IPS-11a (cell line): Measurements from ENCODE around the gene DIPK1A.

Experiments used
- H3K4me3 ChIP-seq: one replicate; pipeline ENCODE4 v1.5.1; 2013; ENCODE audit warnings: low read depth, low read length, control low read depth

The DIPK1A gene

DNA sequence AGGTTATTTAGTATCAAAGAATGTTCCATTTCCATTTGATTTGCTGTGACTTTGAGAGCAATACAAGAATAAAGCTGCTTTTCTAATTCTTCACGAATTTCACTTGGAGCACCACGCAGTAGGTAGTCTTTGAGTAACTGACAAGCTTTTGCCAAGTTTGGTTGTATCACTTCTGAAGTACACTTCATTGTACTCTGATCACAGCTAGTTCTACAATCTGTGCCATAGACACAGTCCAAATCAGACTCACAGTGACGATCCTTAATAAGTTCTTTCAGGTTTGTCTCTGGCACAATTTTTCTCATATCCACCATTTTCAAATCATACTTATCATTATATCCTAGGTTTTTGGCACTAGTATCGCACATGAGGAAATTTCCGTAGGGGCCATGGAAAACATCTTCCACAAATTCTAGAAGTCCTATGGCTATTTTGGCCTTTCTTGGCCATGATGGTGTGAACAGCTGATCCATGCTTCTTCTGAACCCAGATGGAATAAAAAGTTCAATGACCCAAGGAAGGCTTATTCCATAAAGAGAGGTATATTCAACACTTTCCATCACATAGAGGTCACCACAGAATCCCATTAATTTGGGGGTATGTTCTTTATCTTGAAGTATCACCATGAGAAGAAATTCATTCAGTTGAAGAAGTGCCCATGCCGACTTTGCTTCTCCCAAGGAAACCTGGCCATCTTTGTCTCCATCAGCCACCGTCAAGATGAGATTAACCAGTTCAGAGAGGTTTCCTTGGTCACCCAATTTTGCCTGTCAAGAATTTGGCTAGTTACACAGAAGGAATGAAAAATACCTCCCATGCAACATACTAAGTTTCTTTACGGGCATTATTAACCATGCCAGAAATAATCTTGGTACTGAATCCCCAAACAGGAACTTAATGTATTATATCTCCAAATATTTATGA, 117.6 kb downstream of the DIPK1A start:
- no peak overlapping the region for H3K4me3 ChIP-seq

DNA sequence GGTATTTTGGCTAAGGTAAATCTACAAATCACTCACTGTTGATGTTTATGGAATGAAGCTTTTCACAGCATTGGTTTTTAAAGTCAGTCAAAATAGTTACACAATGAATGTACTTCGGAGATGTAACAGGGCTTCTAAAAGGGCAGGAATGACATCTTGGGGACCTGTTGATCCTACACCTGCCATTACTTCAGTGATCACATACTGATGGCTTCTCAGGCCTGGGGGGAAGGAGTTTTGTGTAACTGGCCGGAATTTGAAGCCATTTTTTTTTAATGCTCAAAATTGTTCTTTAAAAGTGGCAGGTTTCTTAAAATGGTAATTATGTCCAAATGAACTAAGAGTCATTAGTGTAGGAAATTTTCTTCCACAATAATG, 118.2 kb downstream of the DIPK1A start:
- no peak overlapping the region for H3K4me3 ChIP-seq

DNA sequence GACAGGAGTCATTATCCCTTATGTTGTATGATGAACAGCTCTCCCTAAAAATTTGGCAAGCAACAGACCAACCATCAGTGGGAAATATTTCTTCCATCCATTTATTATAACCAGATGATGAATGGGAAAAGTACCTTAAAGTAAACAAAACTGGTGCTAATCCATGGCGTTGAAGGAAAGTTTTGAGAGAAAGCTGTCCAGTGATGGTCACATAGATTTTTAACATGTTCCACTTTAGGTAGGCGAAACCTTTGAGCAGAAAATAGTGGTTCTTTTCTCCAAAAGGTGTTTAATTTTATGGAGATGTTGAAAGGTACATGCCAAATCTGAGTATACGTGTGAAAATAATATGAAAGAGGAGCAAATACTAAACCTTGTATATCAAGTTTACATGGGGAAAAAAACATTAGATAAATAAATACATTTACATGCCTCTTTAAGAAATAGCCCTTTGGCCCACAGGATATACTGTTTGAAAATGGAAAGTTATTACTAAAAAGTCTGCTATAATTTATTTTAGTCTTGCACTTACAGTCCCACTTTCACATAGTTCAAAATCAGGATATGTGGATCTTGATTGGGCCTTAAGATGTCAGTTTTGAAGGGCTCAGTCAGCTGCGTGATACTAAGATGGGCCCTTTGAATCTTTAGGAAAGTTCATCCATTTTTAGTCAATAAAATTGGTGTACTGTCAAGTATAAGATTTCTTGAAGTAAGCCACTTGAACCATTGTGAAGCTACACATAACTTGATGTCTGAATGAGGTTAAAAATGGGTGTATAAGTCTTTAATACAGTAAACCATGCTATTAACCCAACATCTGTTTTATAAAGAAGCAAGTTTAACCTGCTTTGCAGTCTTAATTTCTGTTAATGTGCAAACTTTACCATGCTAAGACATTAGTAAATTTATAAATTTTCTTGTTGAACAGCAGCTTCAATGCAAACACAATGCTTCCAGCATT, 118.9 kb downstream of the DIPK1A start:
- H3K4me3 ChIP-seq, result no peak overlapping the region

DNA sequence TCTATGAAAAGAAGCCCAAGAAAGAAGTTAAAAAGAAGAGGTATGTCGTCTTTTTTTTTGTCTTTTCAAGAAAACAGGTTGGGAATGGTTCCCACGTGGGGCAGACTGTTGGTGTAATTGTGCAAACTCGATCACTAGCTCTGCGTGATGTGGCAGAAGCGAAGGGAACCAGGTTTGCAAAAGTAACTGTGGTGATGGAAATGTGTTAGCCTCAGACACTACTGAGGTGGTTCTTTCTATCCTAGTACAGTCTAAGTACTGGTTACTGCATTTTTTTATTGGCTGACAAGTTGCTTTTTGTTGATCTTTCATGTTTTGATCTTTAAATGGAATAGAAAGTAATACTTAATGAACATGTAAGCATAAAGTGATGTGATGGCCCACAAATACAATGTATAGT, 120.7 kb downstream of the DIPK1A start:
- no peak overlapping the region for H3K4me3 ChIP-seq

DNA sequence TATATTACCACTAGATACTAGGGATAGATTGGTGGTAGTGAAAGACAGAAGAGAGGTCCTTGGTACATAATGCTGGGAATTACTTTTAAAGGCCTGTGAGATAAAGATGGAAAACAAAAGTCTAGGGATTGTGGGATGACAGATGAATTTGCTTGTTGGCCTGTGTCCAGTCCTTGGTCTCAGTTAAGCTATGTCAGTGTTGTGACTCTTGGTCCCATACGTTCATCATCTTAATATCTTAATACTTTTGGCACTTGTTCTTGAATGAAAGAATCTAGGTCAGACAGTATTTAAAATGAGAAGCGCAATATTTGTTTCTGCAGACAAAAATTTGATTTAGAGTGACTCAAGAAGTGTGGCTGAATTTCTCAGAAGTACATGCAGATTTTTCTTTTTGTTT, 121.8 kb downstream of the DIPK1A start:
- H3K4me3 ChIP-seq, result no peak overlapping the region

DNA sequence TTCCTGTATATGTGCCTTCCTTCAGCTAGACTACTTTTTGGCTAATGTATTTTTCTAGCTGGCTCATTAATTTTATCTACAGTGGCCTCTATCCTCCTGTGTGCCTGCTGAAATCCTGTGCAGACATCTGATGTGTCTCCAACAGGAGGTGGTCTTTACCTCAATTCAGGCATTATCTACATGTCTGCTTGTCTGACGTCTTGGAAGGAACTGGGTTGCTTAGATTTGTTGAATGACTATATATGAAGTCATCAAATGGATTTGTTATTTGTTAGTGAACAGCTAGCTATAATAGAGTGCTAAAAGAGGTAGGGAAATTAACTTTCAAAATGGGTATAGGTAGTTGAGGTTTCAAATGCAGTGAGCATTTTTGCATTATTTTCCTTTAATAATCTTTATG, 122.7 kb downstream of the DIPK1A start:
- no peak overlapping the region for H3K4me3 ChIP-seq

DNA sequence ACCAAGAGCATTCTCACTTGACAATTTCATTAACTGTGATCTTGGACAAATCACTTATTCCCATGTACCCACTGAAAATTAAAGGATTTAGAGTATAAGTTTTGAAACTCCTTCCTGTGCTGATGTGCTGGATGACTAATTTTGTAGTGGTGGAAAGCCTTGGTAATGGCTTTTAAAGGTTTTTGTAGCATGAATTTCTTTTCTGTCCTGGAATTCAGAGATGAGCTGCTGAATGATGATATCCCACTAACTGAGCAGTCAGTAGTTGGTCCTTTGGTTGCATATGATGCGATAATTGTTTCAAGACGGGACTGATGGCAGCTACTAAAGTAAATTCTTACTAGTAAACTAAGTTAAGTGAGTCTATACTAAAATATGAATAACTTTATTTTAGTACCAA, 124.2 kb downstream of the DIPK1A start:
- H3K4me3 ChIP-seq, result no peak overlapping the region

DNA sequence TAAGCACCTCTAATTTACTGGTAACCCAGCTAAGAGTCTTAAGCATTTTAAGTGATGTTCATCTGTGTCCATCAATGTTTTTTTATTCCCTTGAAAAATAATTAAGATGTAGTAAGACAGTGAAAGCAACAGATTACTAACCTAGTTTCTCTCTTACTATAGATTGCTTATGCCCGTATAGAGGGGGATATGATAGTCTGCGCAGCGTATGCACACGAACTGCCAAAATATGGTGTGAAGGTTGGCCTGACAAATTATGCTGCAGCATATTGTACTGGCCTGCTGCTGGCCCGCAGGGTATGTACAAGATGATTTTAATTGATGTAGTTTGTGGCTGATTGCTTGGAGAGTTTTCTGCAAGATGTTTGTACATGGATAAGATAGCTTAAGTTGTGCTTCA, 126.6 kb downstream of the DIPK1A start:
- H3K4me3 ChIP-seq, result no peak overlapping the region

DNA sequence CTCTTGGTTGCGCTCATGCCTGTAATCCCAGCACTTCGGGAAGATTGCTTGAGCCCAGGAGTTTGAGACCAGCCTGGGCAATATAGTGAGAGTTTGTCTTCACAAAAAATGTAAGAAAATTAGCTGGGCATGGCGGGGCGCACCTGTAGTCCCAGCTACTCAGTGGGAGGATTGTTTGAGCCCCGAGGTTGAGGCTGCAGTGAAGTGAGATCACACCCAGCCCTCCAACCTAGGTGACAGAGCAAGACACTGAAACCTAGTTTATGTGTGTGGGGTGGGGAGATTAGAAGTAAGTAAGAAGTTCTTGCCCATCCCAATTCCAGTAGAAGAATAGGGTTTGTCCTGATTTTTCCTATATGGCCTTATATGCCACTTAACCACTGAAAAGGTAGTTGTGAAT, 127.4 kb downstream of the DIPK1A start:
- peak overlapping the region; percentile 6 for H3K4me3 ChIP-seq

DNA sequence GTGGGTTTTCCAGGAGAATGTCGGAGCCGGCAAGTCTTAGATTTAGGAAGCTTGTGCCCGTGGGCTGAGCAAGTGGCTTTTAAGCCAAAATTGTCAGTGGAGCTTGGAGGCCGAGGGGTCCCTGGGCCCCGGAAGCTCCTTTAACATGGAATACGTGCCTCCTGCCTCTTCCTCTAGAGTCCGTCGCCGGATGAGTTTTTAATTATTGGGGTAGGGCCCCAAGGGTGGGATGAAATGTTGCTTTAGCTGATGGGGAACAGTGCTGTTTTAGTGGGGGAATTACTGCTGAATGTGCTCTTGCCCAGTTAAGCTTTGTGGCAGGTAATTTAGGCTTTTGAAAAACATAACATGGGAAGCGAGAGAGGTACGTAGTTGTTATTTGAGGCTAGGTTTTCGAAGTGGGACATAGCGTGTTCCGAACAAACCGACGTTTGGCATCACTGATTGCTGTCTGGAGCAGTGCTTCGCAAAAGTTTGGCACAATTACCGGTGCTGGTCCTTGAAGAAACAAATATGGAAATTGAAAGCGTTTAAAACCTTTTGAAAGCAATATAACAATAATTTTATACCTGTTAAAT, 128.6 kb downstream of the DIPK1A start:
- peak overlapping the region; percentile 100 for H3K4me3 ChIP-seq

DNA sequence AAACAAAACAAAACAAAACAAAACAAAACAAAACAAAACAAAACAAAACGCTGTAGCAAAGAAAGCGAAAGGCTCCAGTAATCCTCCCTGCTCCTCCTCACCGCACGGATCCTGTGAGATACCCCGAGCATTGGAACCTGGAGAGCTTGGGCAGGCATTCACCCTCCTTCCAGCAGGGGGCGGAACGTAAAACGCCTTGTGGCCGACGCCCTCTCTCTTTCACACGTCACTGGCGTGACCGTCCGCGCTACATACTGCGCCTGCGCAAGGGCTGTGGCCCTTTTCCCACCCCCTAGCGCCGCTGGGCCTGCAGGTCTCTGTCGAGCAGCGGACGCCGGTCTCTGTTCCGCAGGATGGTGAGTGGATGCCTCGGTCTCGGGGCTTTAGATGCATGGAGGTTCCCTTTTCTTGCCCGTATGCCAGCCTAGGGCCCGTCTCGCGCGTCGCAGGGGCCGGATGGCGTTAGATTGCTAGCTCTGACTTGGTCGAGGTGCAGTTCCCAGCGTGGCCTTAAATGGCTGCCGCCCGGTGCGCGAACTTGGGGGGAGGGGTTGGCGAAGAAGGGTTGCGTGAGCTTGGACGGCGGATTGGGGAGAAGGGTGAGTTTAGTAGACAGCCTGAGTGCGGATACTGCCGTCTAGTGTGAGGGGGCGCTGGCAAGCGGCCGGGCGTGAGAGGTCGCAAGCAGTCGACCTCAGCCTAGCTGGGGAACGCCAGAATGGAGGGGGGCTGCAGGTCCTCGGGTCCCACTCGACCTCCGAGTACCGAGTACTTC, 129.3 kb downstream of the DIPK1A start, which contains the start of gene RPL5:
Gene RPL5, plus strand, starts transcription at position 279 of the 775 bp plus-strand sequence. Its CDS starts 75 bp downstream, at position 354.
- peak within 1 kb of the TSS; percentile 100 for H3K4me3 ChIP-seq

DNA sequence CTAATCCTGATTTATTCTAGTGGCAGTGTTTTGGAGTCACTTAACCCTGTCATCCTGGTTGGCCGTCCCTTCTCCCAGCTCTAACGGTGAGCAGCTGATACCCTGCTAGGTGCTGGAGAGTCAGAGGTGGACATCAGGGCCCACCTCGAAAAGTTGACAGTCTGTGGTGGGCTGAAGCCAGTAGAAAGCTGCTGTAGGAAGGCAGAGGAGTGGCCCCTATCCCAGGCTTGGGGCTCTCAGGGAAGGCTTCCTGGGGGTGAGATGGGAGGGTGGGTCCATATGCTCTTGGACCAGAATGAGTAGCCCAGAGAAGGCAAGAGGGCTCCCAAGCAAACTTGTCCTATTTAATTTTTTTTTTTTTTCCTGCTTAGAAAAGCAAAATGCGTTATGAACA, 129.9 kb downstream of the DIPK1A start:
- no peak overlapping the region for H3K4me3 ChIP-seq

DNA sequence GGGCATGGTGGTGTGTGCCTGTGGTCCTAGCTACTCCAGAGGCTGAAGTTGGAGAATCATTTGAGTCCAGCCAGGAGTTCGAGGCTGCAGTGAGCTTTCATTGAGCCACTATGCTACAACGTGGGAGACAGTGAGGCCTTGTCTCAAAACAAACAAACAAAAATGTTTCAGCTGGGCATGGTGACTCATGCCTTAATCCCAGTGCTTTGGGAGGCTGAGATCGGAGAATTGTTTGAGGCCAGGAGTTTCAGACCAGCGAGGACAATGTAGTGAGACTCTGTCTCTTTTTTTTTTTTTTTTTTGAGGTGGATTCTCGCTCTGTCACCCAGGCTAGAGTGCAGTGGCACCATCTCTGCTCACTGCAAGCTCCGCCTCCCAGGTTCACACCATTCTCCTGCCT, 134.5 kb downstream of the DIPK1A start:
- no peak overlapping the region for H3K4me3 ChIP-seq

DNA sequence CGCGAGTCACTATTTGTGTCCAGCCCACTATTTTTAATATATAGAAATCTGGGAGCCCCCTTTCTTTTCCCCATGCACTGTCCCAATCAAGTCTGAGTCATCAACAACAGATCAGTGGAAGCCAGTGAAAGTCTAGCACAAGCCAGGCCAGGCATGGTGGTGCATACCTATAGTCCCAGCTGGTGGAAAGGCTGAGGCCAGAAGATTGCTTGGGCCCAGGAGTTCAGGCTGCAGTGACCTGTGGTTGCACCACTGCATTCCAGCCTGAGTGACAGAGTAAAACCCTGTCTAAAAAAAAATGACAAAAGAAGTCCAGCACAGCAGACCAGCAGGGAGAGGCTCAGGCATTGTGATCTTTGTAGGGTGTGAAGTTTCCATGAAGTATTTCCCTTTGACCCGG, 138.4 kb downstream of the DIPK1A start:
- no peak overlapping the region for H3K4me3 ChIP-seq

DNA sequence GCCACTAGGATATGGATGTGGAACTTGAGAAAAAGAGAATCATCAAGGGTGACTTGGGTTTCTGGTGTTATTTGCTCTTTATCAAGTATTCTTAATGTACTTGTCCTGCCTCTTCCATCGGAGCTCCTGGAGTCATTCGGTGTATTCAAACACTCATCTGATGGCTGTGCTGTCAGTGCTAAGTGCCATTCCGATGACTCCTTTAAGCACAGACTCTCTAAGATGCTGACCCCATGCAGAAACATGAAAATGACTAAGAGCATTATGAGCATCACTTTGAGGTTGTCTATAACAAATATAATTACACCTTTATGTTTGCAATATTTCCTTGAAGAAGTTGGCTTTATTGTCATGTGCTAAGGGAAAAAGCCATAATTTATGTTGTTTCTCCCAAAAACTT, 140.7 kb downstream of the DIPK1A start:
- H3K4me3 ChIP-seq, result no peak overlapping the region

DNA sequence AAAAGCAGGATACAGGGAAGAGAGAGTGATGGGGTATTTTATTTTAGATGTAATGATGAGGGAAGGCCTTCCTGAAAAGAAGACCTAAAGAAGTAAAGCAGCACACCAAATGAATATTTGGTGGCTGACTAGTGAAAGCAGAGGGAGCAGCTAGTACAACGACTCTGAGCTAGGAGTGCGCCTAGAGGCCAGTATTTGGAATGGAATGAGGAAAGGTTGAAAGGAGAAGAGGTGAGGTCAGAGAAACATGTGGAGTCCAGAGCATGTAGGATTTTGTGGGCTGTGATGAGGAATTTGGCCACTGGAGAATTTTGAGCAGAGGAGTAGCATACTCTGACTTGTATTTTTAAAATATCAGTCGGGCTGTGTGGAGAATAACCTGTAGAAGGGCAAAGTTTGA, 141.2 kb downstream of the DIPK1A start:
- H3K4me3 ChIP-seq, result no peak overlapping the region

DNA sequence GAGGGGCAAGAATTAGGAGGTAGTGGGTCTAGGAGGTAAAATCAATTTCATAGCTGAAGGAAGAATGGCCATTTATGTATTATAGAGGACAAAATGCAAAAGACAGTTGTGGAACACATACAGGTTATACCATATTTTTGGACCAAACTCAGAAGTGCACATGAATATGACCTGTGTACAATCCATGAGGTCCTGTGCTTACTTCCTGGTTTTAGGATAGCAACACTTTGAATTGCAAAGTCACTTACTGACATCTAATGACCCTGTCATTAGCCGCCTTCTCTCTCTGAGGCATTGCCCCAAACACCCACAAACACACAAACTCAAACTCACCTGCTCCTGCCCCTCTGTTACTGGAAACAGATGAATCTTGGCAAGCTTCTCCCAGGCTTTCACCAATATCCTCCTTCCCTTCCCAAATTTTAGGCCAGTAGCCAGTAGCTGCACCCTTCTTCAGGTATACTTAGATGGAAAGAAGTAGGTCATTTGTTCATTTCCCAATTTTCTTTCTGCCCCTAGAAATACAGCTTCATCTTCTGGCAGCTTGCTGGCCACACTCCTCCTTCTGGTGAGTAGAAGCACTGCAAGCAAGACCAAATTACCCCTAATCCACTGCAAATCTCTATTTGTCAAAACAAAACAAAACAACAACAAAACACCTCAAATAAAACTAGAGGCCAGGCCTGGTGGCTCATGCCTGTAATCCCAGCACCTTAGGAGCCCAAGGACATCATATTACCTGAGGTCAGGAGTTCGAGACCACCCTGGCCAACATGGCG, 143.1 kb downstream of the DIPK1A start:
- H3K4me3 ChIP-seq, result no peak overlapping the region

DNA sequence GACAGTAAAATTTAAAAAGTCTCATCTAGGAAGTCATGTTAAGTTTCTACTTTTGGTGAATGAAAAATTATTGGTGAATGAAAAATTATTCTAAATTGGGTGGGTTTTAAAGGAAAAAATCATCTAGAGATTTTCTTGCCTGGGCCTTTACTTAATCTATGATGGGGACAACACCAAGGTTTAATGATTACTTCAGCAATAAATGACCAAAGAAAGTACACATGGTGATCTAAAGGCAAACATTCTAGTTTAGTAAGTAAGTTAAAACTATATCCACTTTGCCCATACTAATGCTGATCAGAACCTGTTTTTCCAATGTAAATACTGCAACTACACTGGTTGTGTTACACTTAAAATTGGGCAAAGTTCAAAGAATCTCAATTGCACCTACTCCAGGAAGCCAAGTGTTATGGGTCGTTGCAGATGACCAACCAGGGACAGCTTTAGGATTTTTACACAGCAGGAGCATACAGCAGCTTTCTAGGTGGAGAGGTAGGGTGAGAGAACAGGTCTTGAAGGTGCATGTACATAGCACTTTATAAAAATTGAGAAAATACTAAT, 144.0 kb downstream of the DIPK1A start:
- H3K4me3 ChIP-seq, result no peak overlapping the region

DNA sequence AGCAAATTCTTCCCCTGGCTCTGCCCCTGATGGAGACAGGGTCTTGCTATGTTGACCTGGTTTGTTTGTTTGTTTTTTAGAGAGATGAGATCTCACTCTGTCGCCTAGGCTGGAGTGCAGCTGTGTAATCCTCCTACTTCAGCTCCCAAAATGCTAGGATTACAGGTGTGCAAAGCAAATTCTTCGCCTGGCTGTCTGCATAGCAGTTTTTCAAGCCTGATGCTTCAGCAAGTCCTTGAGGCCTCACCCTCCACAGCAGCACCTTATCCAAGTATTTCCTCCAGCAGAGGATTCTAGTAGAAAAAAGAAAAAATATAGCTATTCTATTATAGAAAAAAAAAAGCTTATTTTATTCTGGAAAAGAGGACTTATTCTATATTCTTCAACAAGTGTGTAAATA, 144.5 kb downstream of the DIPK1A start:
- H3K4me3 ChIP-seq, result no peak overlapping the region

DNA sequence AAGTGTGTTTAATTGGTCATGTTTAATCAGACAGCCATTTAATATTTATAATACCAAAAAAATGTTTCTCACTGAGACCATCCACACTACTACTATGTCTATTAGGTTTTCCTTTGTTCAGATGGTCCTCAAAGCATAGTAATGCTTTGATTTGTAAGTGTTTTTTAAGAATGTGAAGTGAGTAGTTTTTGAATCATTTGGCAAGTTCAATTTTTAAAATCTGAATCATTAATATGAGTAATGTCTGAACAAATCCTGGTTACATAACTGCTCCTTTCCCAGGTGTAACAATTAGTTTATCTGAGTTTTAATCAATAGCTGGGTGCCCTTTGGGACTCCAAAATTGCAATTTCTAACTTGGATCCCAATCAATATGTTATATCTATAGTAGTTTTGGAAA, 152.9 kb downstream of the DIPK1A start:
- no peak overlapping the region for H3K4me3 ChIP-seq
